SK-N-MC (cell line): Measurements from ENCODE around the gene LIFR.

ENCODE experiments used
- EZH2 ChIP-seq: fragments of 200-600 bp; sonication (generic); IDR thresholded peaks from one replicate; pipeline ENCODE4 v1.6.1; 2017; ENCODE audit warnings: antibody characterized with exemption
- POLR2AphosphoS5 ChIP-seq: IDR thresholded peaks from 2 replicates; pipeline ENCODE4 v1.6.1; 2012; ENCODE audit warnings: mild to moderate bottlenecking, low read depth, low read length, borderline replicate concordance

DNA sequence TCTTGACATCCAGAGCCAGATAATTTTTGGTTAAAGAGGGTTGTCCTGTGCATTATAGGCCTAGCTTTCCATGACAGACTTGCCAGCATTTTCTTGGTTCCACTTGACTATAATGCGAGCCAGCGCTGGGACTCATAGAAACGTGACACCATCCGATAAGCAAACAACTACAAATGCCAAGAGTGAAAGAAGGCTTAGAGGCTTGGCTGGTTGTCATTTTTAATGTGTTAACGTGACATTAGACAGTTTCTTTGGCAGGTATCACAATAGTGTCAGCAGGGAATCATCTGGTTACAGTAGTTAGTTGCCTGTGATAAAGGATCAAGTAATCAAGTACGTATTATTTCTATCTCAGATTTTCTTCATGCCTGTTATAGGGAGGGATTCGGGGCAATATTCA, 20.0 kb upstream of the LIFR start:
- TF ChIP-seq POLR2AphosphoS5 (no peak), EZH2 (no peak)
